Mesodermal cell (in vitro differentiated cells): Measurements from ENCODE around the gene CACNA2D4.

ENCODE experiments used
- H3K27ac ChIP-seq: 2 replicates; pipeline ENCODE4 v1.7.0; 2013; ENCODE audit warnings: mild to moderate bottlenecking, low read depth, low read length, moderate library complexity; ENCODE audit not compliant: severe bottlenecking
- H3K36me3 ChIP-seq: 2 replicates; pipeline ENCODE4 v1.7.1; 2013; ENCODE audit warnings: mild to moderate bottlenecking, low read length, moderate library complexity; ENCODE audit not compliant: control insufficient read depth, insufficient read depth
- H3K4me1 ChIP-seq: one replicate; pipeline ENCODE4 v1.7.1; 2013; ENCODE audit warnings: mild to moderate bottlenecking, low read length; ENCODE audit not compliant: insufficient read depth, control insufficient read depth, poor library complexity, severe bottlenecking
- H3K4me3 ChIP-seq: 2 replicates; pipeline ENCODE4 v1.7.0; 2013; ENCODE audit warnings: low read length, control low read depth, mild to moderate bottlenecking; ENCODE audit not compliant: insufficient read depth, poor library complexity, severe bottlenecking; ENCODE audit errors: extremely low read depth
- H3K9me3 ChIP-seq: 2 replicates; pipeline ENCODE4 v1.7.1; 2013; ENCODE audit warnings: mild to moderate bottlenecking, low read length, moderate library complexity; ENCODE audit not compliant: control insufficient read depth
- WGBS, 2 experiments: methylation state at CpG; one replicate each; pipeline ENCODE4 v1.1.5; 2013; ENCODE audit warnings: missing lambda C conversion rate in 2 of 2; ENCODE audit not compliant: insufficient coverage in 2 of 2; 5-methylcytosine and 5-hydroxymethylcytosine counted together

The CACNA2D4 gene

DNA sequence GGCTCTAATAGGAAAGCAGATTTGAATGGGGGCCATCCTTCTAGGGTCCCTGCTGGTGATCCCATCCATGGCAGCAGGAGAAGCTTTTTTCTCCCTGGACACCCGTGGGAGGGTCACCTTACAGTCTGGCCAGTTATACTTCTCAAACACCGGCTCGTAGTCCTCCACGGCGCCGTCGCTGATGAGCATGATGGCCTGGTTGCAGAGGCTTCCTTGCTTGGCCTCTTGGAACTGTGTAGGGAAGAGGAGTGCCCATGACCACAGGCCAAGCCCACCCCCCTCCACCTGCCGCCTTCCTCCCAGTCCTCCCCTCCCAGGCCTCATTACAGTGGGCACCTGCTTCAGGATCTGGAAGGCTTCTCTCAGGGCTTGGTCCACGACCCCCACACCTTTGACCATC, 33.8 kb downstream of the CACNA2D4 start:
- Histone ChIP-seq H3K4me3 (no peak overlapping the region), H3K9me3 (no peaks in the 10 kb centered on the region), H3K27ac (no peak overlapping the region), H3K4me1 (no peaks in the 10 kb centered on the region), H3K36me3 (no peaks in the 10 kb centered on the region)
- 92 to 98% methylated on average over 7 of the region's 9 CpGs for WGBS, 2 experiments

DNA sequence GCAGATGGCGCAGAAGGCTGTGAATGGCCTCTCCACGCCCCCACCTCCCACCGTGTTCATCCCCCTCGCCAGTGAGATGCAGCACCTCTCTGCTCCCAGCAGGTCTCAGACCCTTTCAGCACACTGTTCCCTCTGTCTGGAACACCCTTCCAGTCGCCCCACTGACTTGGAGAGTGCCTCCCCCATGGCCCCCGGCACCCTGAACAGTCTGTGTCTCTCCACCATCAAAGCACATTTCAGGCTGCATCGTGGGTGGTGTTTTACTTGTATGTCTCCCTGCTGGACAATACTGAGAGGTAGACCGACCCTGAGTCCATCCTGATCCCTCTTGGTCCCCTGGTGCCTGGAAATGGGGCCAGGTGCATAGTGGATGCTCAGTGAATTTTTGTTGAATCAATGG, 34.9 kb downstream of the CACNA2D4 start:
- Histone ChIP-seq H3K4me1 (no peaks in the 10 kb centered on the region), H3K36me3 (no peaks in the 10 kb centered on the region), H3K9me3 (no peaks in the 10 kb centered on the region), H3K4me3 (no peak overlapping the region), H3K27ac (no peak overlapping the region)
- 84 to 85% methylated on average over 6 to 7 of the region's 8 CpGs for WGBS, 2 experiments

DNA sequence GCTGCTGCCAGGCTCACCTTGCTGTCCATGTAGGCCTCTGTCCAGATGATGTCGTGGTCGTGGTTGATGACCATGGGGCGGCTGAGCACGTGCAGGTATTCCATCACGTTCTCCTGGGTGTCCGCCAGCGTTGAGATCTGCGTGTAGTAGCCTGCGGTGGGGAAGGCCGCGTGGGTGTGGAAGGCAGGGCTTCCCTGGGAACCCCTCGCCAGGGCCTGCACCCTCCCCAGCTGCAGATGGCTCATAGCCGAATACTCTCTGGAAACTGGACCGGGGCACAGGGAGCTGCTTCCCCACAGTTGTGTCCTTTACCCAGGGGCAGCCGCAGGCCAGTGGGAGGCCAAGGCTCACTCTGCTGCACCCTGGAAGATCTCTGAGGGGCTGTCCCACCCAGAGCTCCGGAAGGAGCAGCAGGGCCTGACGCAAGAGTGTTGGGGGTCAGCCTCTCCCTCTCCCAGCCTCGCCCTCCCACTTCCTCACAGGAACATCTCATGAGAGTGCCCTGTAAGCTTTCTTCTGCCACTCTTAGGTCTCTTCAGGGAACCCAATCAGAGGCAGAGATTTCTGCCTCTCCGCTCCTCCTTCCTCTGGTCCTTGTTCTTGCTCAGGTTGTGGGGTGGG, 35.5 kb downstream of the CACNA2D4 start:
- Histone ChIP-seq H3K36me3 (no peaks in the 10 kb centered on the region), H3K9me3 (no peaks in the 10 kb centered on the region), H3K4me3 (no peak overlapping the region), H3K4me1 (no peaks in the 10 kb centered on the region), H3K27ac (no peak overlapping the region)
- 96 to 97% methylated on average over 17 to 19 of the region's 19 CpGs for WGBS, 2 experiments

DNA sequence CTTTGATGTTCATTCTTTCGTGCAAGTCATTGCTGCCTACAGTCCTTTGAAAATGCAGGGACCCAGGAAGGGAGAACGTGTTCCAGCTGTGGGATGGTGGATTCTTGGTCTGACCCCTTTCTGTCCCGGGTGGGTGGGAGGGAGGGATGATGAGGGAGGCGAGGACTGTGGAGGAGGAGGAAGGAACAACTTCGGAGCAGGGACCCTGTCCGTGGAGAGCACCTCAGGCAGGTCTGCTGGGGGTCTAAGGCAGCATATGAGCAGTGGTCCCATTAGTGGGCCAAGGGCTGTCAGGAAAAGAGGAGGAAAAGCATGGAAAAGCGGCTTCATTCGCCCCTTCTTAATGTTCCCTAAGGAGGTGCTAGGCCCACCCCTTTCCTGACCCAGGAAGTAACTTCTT, 36.0 kb downstream of the CACNA2D4 start:
- 81 to 92% methylated on average over 5 to 8 of the region's 8 CpGs for WGBS, 2 experiments
- no peaks in the 10 kb centered on the region for H3K36me3 ChIP-seq
- no peaks in the 10 kb centered on the region for H3K4me1 ChIP-seq
- H3K27ac ChIP-seq: no peak overlapping the region
- no peaks in the 10 kb centered on the region for H3K9me3 ChIP-seq
- no peak overlapping the region for H3K4me3 ChIP-seq

DNA sequence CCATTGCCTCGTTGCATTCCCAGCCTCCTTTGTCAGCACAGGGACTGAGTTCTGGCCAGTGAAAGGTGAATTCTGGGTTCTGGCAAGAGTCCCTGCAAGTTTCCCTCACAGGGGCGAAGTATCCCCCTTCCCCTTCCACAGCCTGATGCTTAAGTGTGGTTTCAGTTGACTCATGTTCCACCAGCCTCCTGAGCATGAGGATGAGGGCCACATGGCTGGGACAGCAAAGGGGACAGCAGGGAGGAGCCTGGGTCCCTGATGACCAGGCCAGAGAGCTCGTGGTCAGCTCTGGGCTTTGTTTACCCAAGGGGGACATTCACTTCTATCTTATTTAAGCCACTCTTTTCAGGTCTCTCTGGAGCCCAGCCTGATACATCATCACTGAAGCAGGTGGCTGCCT, 36.5 kb downstream of the CACNA2D4 start:
- Histone ChIP-seq H3K27ac (no peak overlapping the region), H3K36me3 (no peaks in the 10 kb centered on the region), H3K9me3 (no peaks in the 10 kb centered on the region), H3K4me1 (no peaks in the 10 kb centered on the region), H3K4me3 (no peak overlapping the region)
- WGBS, 2 experiments: 71 to 73% methylated on average over 1 to 2 of the region's 3 CpGs

DNA sequence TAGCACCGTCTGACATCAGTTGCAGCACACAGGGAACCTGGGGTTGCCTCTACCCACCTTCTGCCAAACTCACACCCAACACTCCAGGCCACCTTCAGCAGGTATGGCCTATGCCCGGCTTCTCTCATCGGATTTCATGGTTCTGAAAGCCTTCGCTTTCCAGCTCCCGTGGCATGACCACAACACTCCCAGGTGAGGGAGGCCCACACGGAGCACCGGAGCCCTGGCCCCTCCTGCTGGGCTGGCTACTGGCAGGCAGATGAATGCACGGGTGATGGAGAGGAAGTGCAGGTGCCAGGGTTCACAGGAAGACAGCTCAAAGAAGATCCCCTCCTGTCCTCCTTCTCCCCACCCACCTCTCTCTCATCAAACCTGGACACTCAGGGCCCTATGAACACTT, 37.2 kb downstream of the CACNA2D4 start:
- WGBS, 2 experiments: 91 to 96% methylated on average over 7 to 8 of the region's 8 CpGs
- H3K4me3 ChIP-seq: no peak overlapping the region
- no peaks in the 10 kb centered on the region for H3K36me3 ChIP-seq
- no peaks in the 10 kb centered on the region for H3K9me3 ChIP-seq
- no peaks in the 10 kb centered on the region for H3K4me1 ChIP-seq
- H3K27ac ChIP-seq: no peak overlapping the region

DNA sequence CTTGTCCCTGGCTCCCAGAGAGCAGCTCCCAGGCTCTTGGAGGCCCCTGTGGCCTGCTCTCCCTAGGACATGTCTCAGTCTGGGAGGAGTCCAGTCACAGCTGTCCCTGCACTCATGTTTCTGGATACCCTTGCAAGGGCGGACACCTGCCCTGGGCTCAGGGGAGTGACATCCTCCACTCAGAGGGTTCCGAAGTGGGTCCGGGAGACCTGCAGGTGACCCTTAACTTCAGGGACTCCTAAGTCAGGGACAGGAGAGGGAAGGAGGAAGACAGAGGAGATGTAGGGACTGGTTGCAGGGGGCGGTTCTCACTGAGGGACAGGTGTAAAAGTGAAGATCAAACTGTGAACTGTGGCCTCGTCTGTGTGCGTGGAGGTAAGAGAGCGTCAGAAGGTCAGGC, 37.6 kb downstream of the CACNA2D4 start:
- 95 to 97% methylated on average over 3 to 7 of the region's 7 CpGs for WGBS, 2 experiments

DNA sequence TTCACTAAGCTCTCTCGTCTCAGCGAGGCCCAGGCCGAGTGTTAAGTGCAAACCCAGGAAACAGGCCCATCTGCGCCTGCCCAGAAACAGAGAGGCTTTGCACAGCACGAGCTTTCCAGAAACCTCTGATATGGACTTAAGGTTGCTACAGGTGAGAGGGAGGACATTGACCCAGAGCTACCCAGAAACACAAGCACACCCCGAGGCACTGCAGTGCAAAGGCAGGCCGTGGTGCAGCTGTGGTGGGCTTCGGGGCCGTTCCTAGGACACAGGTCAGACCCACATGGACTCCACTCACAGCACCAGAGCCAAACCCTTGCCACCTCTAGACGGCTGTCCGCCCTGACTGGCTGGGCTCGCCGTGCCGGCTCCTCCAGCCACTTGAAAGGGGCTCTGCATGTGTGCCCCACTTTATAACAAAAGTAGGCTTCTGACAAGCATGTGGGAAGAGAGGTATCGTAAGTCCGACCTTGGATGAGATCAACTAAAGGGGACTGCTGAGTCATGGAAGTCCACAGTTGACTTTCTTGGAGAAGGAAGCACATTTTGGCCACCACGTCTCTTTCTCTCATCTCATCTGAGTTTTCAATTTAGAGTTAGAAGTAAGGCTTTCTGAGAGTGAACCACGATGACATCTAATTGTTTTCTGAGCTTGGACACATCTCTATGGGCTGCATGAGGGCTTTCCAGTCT, 38.2 kb downstream of the CACNA2D4 start:
- no peaks in the 10 kb centered on the region for H3K4me1 ChIP-seq
- no peak overlapping the region for H3K27ac ChIP-seq
- 94 to 96% methylated on average over 14 to 15 of the region's 18 CpGs for WGBS, 2 experiments
- no peaks in the 10 kb centered on the region for H3K9me3 ChIP-seq
- H3K36me3 ChIP-seq: no peaks in the 10 kb centered on the region
- H3K4me3 ChIP-seq: no peak overlapping the region

More for the DNA sequence above, 37.6 kb downstream of the CACNA2D4 start:
- Histone ChIP-seq H3K36me3 (no peaks in the 10 kb centered on the region), H3K4me3 (no peak overlapping the region), H3K9me3 (no peaks in the 10 kb centered on the region), H3K27ac (no peak overlapping the region), H3K4me1 (no peaks in the 10 kb centered on the region)

DNA sequence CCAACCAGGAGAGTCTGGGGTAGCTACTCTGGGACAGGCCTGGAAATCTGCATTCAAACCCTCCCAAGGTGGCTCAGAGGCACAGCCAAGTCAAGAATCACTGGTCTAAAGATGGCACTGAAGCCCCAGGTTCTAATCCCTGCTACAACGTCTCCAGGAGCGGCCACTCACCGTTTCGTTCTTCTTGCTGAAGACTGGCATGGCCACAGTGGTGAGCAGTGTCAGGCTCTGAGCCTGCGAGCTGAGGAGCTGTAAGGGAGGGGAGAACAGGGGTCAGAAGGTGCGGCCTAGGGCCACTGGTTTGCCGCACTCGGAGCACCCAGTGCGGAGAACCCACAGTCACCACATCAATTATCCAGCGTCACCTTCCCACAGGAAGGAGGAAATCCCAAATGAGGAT, 38.8 kb downstream of the CACNA2D4 start:
- Histone ChIP-seq H3K4me1 (no peaks in the 10 kb centered on the region), H3K36me3 (no peaks in the 10 kb centered on the region)

DNA sequence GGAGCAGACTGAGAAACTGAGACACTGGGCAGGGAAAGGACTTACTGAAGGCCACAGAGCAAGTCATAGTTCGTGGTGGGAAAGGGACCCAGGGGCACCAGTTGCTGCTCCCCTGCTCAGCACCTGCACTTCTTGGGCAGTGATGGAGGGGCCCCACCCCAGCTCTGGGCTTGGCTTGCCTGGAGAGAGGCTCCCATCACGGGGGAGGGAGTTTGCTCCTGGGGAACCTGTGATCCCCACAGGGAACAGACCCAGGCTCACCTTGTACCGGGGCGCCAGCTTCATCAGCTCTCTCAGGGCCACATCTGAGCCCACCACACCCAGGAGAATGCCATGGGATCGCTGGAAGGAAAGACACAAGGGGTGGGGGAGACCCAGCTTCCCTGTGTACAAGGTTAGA, 39.8 kb downstream of the CACNA2D4 start:
- no peaks in the 10 kb centered on the region for H3K9me3 ChIP-seq
- H3K27ac ChIP-seq: no peak overlapping the region
- H3K4me1 ChIP-seq: no peaks in the 10 kb centered on the region
- H3K36me3 ChIP-seq: no peaks in the 10 kb centered on the region
- 86 to 88% methylated on average over 4 to 5 of the region's 5 CpGs for WGBS, 2 experiments
- H3K4me3 ChIP-seq: no peak overlapping the region

More for the DNA sequence above, 38.8 kb downstream of the CACNA2D4 start:
- no peaks in the 10 kb centered on the region for H3K9me3 ChIP-seq
- no peak overlapping the region for H3K4me3 ChIP-seq
- WGBS, 2 experiments: 88 to 96% methylated on average over 4 to 5 of the region's 10 CpGs
- no peak overlapping the region for H3K27ac ChIP-seq

DNA sequence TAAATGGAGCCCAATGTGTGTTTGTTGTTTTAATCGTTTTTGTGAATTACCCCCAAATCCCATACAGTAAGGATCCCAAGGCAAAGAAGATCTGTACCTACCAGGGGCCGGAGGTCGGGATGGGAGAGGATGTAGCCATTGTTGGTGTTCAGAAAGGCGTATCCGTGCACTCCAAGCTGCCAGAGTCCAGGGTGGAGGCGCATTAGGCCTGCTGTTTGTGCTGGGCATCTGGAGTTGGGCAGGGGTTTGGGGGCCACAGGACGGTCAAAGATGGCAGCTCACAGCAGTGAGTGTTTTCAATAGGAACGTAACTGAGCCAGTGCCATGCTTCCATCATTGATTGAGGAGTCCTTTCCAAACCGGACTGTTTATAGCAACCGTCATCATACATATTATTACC, 40.2 kb downstream of the CACNA2D4 start:
- H3K4me3 ChIP-seq: no peak overlapping the region
- H3K27ac ChIP-seq: no peak overlapping the region
- WGBS, 2 experiments: 93 to 97% methylated on average over 8 to 9 of the region's 10 CpGs
- H3K36me3 ChIP-seq: no peaks in the 10 kb centered on the region
- H3K9me3 ChIP-seq: no peaks in the 10 kb centered on the region
- H3K4me1 ChIP-seq: no peaks in the 10 kb centered on the region
